Central memory CD4-positive, alpha-beta T cell (primary cell): ENCODE data around the gene KRTAP2-1.
"Not testable (repeated sequence)": the region's sequence is repeated elsewhere in the genome, so short reads cannot be mapped to it uniquely, and the experiment has no call there.

Experiments
- DNase-seq: peaks from one replicate; pipeline ENCODE4 v3.0.0; 2022
- total RNA-seq, 3 experiments: gene quantifications; one replicate each; lab custom pipeline; 2026; lab: John Stamatoyannopoulos, UW

Gene KRTAP2-1
- 0 reads per million in 3 experiments for total RNA-seq

DNA sequence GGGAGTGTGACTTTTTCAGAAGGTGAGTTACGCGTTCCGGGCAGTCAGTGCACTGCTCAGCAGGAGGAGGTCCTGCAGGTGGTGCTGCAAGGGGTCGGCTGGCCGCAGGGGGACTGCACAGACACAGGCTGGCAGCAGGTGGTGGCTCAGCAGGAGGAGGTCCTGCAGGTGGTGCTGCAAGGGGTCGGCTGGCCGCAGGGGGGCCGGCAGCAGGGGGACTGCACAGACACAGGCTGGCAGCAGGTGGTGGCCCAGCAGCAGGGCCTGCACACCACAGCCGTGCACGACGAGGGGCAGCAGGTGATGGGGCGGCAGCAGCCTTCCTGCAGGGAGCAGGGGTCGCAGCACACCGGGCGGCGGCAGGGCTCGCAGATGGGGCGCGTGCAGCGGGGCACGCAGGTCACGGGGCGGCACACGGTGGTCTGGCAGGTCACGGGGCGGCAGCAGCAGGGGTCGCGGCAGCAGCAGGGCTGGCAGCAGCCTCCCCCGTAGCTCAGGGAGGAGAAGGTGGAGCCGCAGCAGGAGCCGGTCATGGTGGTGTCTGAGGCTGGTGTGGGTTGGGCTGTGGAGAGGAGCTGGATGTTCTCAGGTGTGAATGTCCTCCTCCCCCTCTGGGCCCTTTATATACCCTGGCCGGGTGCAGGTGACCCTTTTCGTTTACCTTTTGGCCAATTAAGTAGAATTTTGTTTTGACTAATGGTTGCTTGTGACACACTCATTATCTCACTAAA lies at the start of gene KRTAP2-1:
Gene KRTAP2-1 (minus strand): TSS at position 582 of the 731 bp plus-strand sequence. CDS start 49 bp downstream, at position 533.
- DNase-seq = not testable (repeated sequence)

DNA sequence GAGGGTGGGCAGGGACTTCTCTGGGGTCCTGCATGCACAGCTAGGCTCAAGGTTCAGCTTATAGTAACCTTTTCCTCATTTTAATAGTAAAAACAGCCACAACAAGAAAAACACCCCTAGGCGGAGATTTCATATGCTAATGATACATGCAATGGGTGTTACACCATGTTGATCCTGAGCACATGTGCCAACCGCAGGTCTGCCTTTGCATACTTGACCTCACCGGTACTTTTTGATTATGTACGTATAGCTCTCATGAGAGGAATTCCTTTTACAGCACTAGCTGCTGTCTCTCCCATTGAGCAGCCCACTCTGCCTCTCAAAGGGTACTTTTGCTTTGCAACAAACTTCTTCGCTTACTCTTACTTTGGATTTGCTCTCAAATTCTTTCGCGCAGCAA lies 48.9 kb upstream of the KRTAP2-1 start:
- DNase-seq = no peak

GRCh38 chr17:41088760-41089352 lies 41.7 kb upstream of the KRTAP2-1 start:
- DNase-seq = not testable (repeated sequence)

DNA sequence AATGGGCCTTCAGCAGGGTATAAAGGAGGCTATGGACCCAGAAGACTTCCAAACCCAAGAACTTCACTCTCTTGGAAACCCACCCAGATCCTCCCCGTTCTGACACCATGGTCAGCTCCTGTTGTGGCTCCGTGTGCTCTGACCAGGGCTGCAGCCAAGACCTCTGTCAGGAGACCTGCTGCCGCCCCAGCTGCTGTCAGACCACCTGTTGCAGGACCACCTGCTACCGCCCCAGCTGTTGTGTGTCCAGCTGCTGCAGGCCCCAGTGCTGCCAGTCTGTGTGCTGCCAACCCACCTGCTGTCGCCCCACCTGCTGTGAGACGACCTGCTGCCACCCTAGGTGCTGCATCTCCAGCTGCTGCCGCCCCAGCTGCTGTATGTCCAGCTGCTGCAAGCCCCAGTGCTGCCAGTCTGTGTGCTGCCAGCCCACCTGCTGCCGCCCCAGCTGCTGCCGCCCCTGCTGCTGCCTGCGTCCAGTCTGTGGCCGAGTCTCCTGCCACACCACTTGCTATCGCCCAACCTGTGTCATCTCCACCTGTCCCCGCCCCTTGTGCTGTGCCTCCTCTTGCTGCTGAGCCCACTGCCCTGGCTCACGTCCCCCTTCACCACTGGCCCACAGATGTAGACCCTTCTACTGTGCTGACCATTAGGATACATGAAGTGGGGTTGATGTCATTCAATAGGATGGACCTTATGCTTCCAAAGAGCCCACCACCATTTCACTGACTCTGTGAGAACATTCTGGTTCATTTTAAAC lies 37.2 kb upstream of the KRTAP2-1 start, which contains the start of gene KRTAP4-7:
Gene KRTAP4-7 (plus strand): TSS at position 51 of the 757 bp plus-strand sequence. CDS start 57 bp downstream, at position 108.
- DNase-seq = not testable (repeated sequence)

DNA sequence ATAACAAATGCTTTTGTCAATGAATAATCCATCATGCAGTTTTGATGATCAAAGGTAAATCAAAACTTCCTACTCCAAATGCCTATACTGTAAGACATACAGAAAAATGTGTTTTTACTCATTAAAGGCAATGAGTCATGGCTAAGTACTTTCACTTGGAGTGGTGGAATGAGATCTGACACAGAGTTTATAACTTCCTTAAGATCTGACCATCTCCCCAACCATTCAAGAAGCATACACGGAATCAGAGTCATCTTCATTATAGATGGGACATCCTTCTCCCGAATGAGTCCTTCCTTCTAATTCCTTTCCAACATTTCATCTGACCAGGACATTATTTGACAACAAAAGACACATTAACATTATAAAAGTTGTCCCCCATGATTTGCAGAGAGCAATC lies 36.3 kb upstream of the KRTAP2-1 start:
- DNase-seq = not testable (repeated sequence)

- no peak for DNase-seq
These were observed 35.5 kb upstream of the KRTAP2-1 start for GRCh38 chr17:41082626-41083025.

- DNase-seq = no peak
These were observed 29.7 kb upstream of the KRTAP2-1 start for GRCh38 chr17:41076788-41077187.

- no peak for DNase-seq
These were observed 26.6 kb upstream of the KRTAP2-1 start for GRCh38 chr17:41073676-41074075.

- no peak for DNase-seq
These were observed 24.7 kb upstream of the KRTAP2-1 start for GRCh38 chr17:41071606-41072360.

DNA sequence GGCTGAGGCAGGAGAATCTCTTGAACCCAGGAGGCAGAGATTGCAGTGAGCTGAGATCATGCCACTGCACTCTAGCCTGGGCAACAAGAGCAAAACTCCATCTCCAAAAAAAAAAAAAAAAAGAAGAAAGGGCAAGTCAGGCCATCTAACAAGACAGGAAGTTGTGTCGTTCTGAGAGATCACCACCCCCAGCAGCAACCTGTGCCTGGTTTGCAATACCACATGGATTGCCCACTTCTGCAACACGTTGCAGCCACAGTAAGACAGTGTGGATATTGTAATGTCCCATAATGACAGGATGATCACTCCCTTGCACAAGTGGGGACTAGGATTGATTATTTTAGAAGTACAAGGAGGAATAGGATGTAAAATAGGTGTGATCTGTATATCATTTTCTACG lies 21.9 kb upstream of the KRTAP2-1 start:
- no peak for DNase-seq

GRCh38 chr17:41067281-41067680 lies 20.2 kb upstream of the KRTAP2-1 start:
- DNase-seq = no peak

GRCh38 chr17:41065829-41066624 lies 18.9 kb upstream of the KRTAP2-1 start, which contains the start of gene KRTAP2-4:
TSS of gene KRTAP2-4 (minus strand) at chr17:41065879. CDS start at chr17:41065845, 34 bp downstream.
- DNase-seq = no peak

- DNase-seq = not testable (repeated sequence)
These were observed 18.0 kb upstream of the KRTAP2-1 start for GRCh38 chr17:41065016-41065689.

- DNase-seq = no peak
These were observed 17.2 kb upstream of the KRTAP2-1 start for GRCh38 chr17:41064301-41064700.

DNA sequence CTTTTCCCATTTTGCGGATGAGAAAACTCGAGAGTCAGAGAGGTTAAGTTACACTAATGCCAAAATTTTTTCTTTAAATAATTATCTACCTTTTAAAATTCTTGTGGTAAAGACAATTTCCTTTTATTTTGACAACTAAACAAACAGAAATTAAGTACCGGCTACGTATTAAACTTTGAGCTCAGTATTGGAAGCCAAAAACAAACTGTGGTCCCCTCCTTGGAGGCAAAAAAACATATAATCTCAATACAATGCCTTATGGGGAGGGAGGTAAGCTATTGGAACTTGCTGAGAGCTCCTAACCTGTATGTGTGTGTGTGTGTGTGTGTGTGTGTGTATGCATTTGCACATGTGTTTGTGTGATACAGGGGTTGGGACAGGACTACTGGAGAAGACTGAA lies 16.3 kb upstream of the KRTAP2-1 start:
- no peak for DNase-seq

- DNase-seq = no peak
These were observed 14.8 kb upstream of the KRTAP2-1 start for GRCh38 chr17:41061964-41062363.

GRCh38 chr17:41060052-41060604 lies 13.0 kb upstream of the KRTAP2-1 start, which contains the start of gene KRTAP2-3:
TSS of gene KRTAP2-3 (minus strand) at chr17:41060114. CDS start at chr17:41060050, 64 bp downstream.
- DNase-seq = no peak

- not testable (repeated sequence) for DNase-seq
These were observed 12.3 kb upstream of the KRTAP2-1 start for GRCh38 chr17:41059276-41060051.

DNA sequence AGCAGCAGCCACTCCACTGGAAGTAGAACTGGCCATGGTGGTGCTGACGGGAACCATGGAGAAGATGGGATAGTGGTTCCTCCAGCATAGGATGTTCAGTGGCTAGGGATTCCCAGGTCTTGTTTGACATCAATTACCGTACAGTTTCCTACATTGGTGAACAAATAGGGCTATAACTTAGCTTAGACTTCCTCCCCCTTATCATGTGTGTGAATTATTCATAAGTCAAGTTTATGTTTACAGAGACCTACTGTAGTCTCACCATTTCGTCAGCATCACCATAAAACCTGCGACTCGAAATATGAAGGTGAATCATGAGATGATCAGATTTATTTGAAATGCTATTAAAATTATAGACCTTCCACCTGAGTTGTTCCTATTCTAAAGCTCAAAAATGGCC lies 11.6 kb upstream of the KRTAP2-1 start:
- DNase-seq = no peak

DNA sequence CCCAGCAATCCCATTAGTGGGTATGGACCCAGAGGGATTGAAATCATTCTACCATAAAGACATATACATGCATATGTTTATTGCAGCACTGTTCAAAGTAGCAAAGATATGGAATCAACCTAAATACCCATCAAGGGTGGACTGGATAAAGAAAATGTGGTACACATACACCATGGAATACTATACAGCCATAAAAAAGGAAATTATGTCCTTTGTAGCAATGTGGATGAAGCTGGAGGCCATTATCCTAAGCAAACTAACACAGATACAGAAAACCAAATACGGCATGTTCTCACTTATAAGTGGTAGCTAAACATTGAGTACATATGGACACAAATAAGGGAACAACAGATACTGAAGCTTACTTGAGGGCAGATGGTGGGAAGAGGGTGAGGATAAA lies 10.4 kb upstream of the KRTAP2-1 start:
- no peak for DNase-seq
